OCI-LY1 (cell line): ENCODE results near the gene METAP1.

Source experiments
- H2AFZ ChIP-seq: fragments of 200-600 bp; sonication (generic), shearing (Covaris generic); 2 replicates; pipeline ENCODE4 v1.6.0; 2014; ENCODE audit warnings: antibody characterized with exemption, mild to moderate bottlenecking, low read length
- H3F3A ChIP-seq: fragments of 200-600 bp; sonication (generic), shearing (Covaris generic); 2 replicates; pipeline ENCODE4 v1.6.0; 2014; ENCODE audit warnings: mild to moderate bottlenecking, antibody characterized with exemption, low read length, moderate library complexity; ENCODE audit not compliant: insufficient read depth
- H3K27ac ChIP-seq: fragments of 200-600 bp; sonication (generic); 2 replicates; pipeline ENCODE4 v1.5.1; 2014; ENCODE audit warnings: low read length, mixed run types, mild to moderate bottlenecking, low read depth; ENCODE audit not compliant: poor library complexity, severe bottlenecking
- H3K27me3 ChIP-seq: fragments of 200-600 bp; sonication (generic); 2 replicates; pipeline ENCODE4 v1.6.0; 2014; ENCODE audit warnings: antibody characterized with exemption, mild to moderate bottlenecking, low read length, moderate library complexity; ENCODE audit not compliant: insufficient read depth
- H3K36me3 ChIP-seq: fragments of 200-600 bp; sonication (generic); 2 replicates; pipeline ENCODE4 v1.6.1; 2014; ENCODE audit warnings: mild to moderate bottlenecking, antibody characterized with exemption, low read length, moderate library complexity, mixed read lengths; ENCODE audit not compliant: insufficient read depth
- H3K4me1 ChIP-seq: fragments of 200-600 bp; sonication (generic); 2 replicates; pipeline ENCODE4 v1.5.1; 2014; ENCODE audit warnings: mild to moderate bottlenecking, low read length, moderate library complexity; ENCODE audit not compliant: insufficient read depth, severe bottlenecking
- H3K4me2 ChIP-seq: fragments of 200-600 bp; sonication (generic), shearing (Covaris generic); 2 replicates; pipeline ENCODE4 v1.6.1; 2014; ENCODE audit warnings: low read length
- H3K4me3 ChIP-seq: fragments of 200-600 bp; sonication (generic); 2 replicates; pipeline ENCODE4 v1.5.1; 2014; ENCODE audit warnings: low read length, low read depth, mild to moderate bottlenecking, mixed read lengths; ENCODE audit not compliant: poor library complexity, severe bottlenecking
- H3K79me2 ChIP-seq: fragments of 200-600 bp; shearing (Covaris generic); 2 replicates; pipeline ENCODE4 v1.6.1; 2016; ENCODE audit warnings: mixed run types, low read length, mixed read lengths; ENCODE audit not compliant: insufficient read depth
- H3K9ac ChIP-seq: fragments of 200-600 bp; sonication (generic), shearing (Covaris generic); 2 replicates; pipeline ENCODE4 v1.6.1; 2014; ENCODE audit warnings: mild to moderate bottlenecking, low read length, mixed read lengths
- H3K9me2 ChIP-seq: fragments of 200-600 bp; sonication (generic), shearing (Covaris generic); 2 replicates; pipeline ENCODE4 v1.6.1; 2014; ENCODE audit warnings: low read depth, mild to moderate bottlenecking, low read length, mixed read lengths
- H3K9me3 ChIP-seq: fragments of 200-600 bp; shearing (Covaris generic); 2 replicates; pipeline ENCODE4 v1.6.1; 2014; ENCODE audit warnings: low read length, mixed read lengths
- H4K20me1 ChIP-seq: fragments of 200-600 bp; sonication (generic), shearing (Covaris generic); 2 replicates; pipeline ENCODE4 v1.6.0; 2016; ENCODE audit warnings: mild to moderate bottlenecking, low read length; ENCODE audit not compliant: insufficient read depth
- EZH2 ChIP-seq: fragments of 200-600 bp; sonication (generic), shearing (Covaris generic); IDR thresholded peaks from 2 replicates; pipeline ENCODE4 v1.8.0; 2017; ENCODE audit warnings: borderline replicate concordance, mixed run types, mild to moderate bottlenecking, antibody characterized with exemption, low read length, moderate library complexity, mixed read lengths
- TF ChIP-seq, protein P1 (sequence below): fragments of 200-600 bp; sonication (generic), shearing (Covaris generic); IDR thresholded peaks from 2 replicates; pipeline ENCODE4 v1.5.1; 2017; ENCODE audit warnings: mild to moderate bottlenecking, antibody characterized with exemption, low read length, moderate library complexity, mixed read lengths

The METAP1 gene

DNA sequence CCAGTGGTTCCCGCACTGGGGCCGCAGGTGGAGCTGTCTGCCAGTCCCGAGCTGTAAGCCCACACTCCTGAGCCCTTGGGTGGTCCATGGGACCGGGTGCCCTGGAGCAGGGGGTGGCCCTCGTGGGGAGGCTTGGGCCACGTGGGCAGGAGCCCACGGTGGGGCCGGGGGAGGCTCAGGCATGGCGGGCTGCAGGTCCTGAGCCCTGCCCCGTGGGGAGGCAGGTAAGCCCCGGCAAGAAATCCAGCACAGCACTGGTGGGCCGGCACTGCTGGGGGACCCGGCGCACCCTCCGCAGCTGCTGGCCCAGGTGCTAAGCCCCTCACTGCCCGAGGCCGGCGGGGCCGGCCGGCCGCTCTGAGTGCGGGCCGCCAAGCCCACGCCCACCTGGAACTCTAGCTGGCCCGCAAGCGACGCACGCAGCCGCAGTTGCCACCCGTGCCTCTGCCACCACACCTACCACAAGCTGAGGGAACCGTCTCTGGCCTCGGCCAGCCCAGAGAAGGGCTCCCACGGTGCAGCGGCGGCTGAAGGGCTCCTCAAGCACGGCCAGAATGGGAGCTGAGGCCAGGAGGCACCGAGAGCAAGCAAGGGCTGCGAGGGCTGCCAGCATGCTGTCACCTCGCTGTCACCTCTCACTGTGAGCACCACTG lies 2.0 kb upstream of the METAP1 start:
- H3K4me3 ChIP-seq = no peak overlapping the region
- peaks cover 27% of the 10 kb centered on the region for H3K79me2 ChIP-seq
- no peaks in the 10 kb centered on the region for H3K9me2 ChIP-seq
- no peak overlapping the region for H3K27ac ChIP-seq
- TF ChIP-seq EZH2 = no peak
- TF ChIP-seq, protein P1, sequence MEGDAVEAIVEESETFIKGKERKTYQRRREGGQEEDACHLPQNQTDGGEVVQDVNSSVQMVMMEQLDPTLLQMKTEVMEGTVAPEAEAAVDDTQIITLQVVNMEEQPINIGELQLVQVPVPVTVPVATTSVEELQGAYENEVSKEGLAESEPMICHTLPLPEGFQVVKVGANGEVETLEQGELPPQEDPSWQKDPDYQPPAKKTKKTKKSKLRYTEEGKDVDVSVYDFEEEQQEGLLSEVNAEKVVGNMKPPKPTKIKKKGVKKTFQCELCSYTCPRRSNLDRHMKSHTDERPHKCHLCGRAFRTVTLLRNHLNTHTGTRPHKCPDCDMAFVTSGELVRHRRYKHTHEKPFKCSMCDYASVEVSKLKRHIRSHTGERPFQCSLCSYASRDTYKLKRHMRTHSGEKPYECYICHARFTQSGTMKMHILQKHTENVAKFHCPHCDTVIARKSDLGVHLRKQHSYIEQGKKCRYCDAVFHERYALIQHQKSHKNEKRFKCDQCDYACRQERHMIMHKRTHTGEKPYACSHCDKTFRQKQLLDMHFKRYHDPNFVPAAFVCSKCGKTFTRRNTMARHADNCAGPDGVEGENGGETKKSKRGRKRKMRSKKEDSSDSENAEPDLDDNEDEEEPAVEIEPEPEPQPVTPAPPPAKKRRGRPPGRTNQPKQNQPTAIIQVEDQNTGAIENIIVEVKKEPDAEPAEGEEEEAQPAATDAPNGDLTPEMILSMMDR = no peak
- H3K36me3 ChIP-seq = 0 out of 2 replicates have a peak, but pooled peaks cover 4% of the 10 kb centered on the region
- H3K9ac ChIP-seq = no peak overlapping the region
- no peaks in the 10 kb centered on the region for H3K9me3 ChIP-seq
- no peaks in the 10 kb centered on the region for H3F3A ChIP-seq
- no peak overlapping the region for H3K4me2 ChIP-seq
- no peak overlapping the region for H2AFZ ChIP-seq
- no peaks in the 10 kb centered on the region for H4K20me1 ChIP-seq
- no peaks in the 10 kb centered on the region for H3K27me3 ChIP-seq
- peaks cover 19% of the 10 kb centered on the region for H3K4me1 ChIP-seq

DNA sequence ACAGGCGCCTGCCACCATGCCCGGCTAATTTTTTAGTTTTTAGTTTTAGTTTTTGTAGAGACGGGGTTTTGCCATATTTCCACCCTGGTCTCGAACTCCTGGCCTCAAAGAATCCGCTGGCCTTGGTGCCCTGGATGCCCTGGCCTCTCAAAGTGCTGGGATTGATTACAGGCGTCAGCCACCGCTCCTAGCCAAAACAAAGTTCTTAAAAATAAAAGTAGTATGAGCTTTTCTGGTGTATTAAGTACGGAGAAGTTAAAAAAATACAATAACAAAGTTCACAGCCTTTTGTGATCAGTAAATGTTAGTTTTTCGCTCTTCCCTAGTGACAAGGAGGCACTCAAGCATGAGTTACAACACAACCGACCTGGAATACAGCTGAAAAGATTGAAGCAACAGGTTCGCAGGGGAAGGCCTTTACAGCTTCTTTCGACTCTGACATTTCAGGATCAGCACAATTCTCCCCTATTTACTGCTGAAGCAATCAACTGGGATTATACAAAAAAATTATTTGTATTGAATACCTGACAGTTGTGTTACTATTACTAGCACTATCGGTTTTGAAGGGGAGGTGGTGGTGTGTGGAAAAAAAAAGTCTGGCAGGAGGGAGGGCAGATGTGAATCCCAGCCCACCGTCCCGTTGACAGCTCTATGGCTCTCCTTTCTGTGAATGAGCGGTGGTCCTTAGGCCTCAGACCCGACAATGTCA lies 893 bp upstream of the METAP1 start:
- H3K9me3 ChIP-seq = no peaks in the 10 kb centered on the region
- H3K27me3 ChIP-seq = no peaks in the 10 kb centered on the region
- H3F3A ChIP-seq = no peaks in the 10 kb centered on the region
- peak overlapping the region; percentile 61 for H3K4me3 ChIP-seq
- H3K79me2 ChIP-seq = peaks cover 37% of the 10 kb centered on the region
- peaks cover 9% of the 10 kb centered on the region; the same call in 1 of the 2 replicates for H3K36me3 ChIP-seq
- no peak for TF ChIP-seq EZH2
- TF ChIP-seq, protein P1 = no peak
- no peaks in the 10 kb centered on the region for H4K20me1 ChIP-seq
- peaks cover 19% of the 10 kb centered on the region for H3K4me1 ChIP-seq
- H2AFZ ChIP-seq = peak overlapping the region; percentile 93
- H3K9ac ChIP-seq = peak overlapping the region; percentile 78
- H3K9me2 ChIP-seq = no peaks in the 10 kb centered on the region
- peak overlapping the region; percentile 98 for H3K4me2 ChIP-seq
- peak overlapping the region; percentile 73 for H3K27ac ChIP-seq

DNA sequence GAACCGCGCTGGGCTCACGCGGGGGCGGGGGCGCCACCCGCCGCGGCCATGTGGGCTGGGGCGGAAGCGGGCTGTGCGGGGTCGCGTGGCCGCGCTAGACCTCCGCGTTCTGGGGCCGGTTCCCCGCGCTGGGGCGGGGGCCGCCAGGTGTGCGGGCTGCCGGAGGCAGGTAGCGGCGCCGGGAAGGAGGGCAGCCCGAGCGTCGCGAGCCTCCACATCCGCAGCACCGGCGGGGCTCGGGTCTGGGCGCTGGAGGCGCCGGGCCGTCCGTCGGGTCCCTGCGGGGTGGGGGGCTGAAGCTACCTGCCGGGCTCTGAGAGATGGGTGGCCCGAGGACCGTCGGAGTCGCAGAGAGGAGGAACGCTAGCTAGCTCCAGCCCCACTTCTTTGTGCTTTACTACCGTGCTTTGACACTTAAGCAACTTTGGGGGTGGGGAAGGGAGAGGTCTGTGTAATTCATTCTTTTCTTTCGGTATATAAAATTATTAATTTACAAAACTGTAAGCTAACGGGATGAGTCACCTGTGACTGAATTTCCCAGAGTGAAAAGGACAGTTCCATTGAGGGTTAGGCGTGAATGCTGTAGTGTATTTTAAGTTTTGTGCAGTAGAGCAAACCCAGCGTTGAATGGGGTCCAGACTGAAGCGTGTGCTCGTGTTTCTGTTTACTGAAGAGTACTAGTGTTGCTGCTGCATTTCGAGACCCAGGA lies 689 bp downstream of the METAP1 start:
- Histone ChIP-seq H3K4me3 (peak overlapping the region; percentile 80), H3K79me2 (peaks cover 53% of the 10 kb centered on the region), H3K27me3 (no peaks in the 10 kb centered on the region), H3K4me1 (peaks cover 19% of the 10 kb centered on the region), H3K9ac (peak overlapping the region; percentile 79), H3K36me3 (peaks cover 13% of the 10 kb centered on the region; the same call in 1 of the 2 replicates), H4K20me1 (no peaks in the 10 kb centered on the region), H3K9me2 (no peaks in the 10 kb centered on the region), H3K9me3 (no peaks in the 10 kb centered on the region), H2AFZ (no peak overlapping the region), H3K27ac (peak overlapping the region; percentile 60), H3F3A (no peaks in the 10 kb centered on the region), H3K4me2 (peak overlapping the region; percentile 71)
- no peak for TF ChIP-seq EZH2
- TF ChIP-seq, protein P1 = no peak
